ENCODE data around the gene CD72. TPM values are rescaled to one million over a fixed set of nuclear protein-coding genes. Genes with fewer than 3 reads are reported as not detected.
A peak's percentile ranks its signal among the peaks of the same experiment; 100 is the strongest.

Gene CD72
- total RNA-seq, 1 donor from 2014 or later, result 4.9 TPM

DNA sequence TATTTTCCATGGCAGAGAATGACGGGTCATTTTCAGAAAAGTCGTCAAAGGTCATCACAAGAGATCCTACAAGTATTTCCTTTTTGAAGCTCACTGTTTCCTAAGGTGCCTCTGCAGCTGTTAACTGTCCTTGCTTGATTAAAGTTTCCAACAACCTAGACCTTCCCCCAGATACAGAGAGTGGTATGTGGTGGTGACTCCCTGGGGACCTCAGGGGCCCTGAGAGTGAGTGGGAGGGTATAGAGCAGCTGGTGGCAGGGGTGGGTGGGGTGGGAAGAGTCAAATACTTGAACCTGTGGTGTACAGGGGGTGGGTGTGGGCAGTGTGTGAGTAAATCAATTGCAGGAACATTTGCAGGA, 1.6 kb upstream of the CD72 start:
- Mint-ChIP-seq H3K9me3 (ENCODE audit: unreplicated experiment) (peaks cover 4% of the 10 kb centered on the region), H3K4me3 (ENCODE audit: unreplicated experiment) (no peak overlapping the region), H3K27me3 (ENCODE audit: unreplicated experiment) (peaks cover 17% of the 10 kb centered on the region), H3K4me1 (ENCODE audit: low read depth, unreplicated experiment) (peaks cover 6% of the 10 kb centered on the region), H3K36me3 (ENCODE audit: unreplicated experiment) (peaks cover 8% of the 10 kb centered on the region), H3K27ac (ENCODE audit: unreplicated experiment) (peak overlapping the region; percentile 12)
- DNase-seq, result no peak
- TF ChIP-seq, protein P1, sequence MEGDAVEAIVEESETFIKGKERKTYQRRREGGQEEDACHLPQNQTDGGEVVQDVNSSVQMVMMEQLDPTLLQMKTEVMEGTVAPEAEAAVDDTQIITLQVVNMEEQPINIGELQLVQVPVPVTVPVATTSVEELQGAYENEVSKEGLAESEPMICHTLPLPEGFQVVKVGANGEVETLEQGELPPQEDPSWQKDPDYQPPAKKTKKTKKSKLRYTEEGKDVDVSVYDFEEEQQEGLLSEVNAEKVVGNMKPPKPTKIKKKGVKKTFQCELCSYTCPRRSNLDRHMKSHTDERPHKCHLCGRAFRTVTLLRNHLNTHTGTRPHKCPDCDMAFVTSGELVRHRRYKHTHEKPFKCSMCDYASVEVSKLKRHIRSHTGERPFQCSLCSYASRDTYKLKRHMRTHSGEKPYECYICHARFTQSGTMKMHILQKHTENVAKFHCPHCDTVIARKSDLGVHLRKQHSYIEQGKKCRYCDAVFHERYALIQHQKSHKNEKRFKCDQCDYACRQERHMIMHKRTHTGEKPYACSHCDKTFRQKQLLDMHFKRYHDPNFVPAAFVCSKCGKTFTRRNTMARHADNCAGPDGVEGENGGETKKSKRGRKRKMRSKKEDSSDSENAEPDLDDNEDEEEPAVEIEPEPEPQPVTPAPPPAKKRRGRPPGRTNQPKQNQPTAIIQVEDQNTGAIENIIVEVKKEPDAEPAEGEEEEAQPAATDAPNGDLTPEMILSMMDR (IDR thresholded peaks at IDR 0.05; ENCODE audit: partially characterized antibody, unreplicated experiment), result no peak

DNA sequence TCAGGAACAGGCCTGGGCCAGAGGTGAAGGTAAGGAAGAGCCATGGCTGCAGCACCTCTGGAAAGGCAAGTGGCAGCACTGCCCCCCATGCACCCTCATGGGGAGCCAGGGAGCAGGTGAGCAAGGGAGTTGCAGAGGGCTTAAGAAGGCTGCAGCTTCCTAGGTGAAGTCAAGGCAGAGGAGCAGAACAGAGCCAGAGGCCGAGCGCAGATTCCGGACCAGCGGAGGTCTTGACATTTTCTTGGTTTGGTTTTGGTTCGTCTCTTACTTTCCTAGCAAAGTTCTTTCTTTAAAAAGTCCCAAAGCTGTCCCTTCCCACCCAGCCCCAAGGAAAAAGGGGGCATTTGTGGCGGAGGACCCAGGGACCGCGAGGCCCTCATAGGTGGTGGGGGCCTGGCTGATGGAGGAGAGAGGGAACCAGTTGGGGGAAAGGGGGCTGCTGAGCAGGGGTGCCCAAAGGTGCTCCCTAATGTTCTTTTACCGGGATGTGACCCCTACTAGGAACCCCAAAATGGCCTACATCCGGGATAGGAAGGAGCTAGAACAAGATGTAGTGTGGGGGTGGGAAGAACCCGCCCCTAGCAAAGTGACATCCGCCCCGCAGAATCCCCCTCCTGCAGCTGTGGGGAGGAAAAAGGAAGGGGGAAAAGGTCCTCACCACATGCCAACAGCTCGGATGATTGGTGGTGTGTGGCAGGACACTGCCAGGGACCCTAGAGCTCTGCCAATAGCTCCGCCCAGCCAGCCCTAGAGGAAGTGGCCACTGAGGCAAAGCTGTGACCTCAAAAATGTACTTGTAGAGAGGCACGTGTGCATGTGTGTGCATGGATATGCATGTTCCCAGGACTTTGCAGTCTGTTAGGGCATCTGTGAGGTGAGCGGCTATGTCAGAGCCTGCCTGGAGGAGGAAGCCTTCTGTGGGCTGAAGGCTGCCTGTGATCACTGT, 914 bp upstream of the CD72 start:
- Mint-ChIP-seq H3K4me1 (ENCODE audit: low read depth, unreplicated experiment) (peaks cover 6% of the 10 kb centered on the region), H3K27me3 (ENCODE audit: unreplicated experiment) (peaks cover 20% of the 10 kb centered on the region), H3K36me3 (ENCODE audit: unreplicated experiment) (peaks cover 8% of the 10 kb centered on the region)

DNA sequence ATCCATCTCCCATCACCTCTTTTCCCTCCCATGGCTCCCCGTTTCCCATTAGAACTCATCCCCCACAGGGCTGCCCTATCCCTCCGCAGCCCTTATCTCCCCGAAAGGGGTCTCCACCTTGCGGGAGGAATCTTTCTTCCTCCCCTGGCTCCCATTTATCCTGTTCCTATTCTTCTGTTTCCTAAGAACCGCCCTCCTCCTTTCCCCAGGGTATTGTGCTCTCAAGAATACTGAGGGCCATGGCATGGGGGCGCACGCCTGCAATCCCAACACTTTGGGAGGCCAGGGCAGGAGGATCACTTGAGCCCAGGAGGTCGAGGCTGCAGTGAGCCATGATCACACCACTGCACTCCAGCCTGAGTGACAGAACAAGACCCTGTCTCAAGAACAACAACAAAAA, 665 bp downstream of the CD72 start:
- Mint-ChIP-seq H3K4me3 (ENCODE audit: unreplicated experiment) (peak overlapping the region; percentile 83), H3K36me3 (ENCODE audit: unreplicated experiment) (peaks cover 8% of the 10 kb centered on the region), H3K4me1 (ENCODE audit: low read depth, unreplicated experiment) (peaks cover 6% of the 10 kb centered on the region), H3K27ac (ENCODE audit: unreplicated experiment) (no peak overlapping the region), H3K27me3 (ENCODE audit: unreplicated experiment) (peaks cover 23% of the 10 kb centered on the region), H3K9me3 (ENCODE audit: unreplicated experiment) (peaks cover 4% of the 10 kb centered on the region)
- TF ChIP-seq, protein P1 (IDR thresholded peaks at IDR 0.05; ENCODE audit: partially characterized antibody, unreplicated experiment), result no peak
- DNase-seq, result no peak

More for the DNA sequence above, 914 bp upstream of the CD72 start:
- Mint-ChIP-seq H3K27ac (ENCODE audit: unreplicated experiment) (no peak overlapping the region), H3K4me3 (ENCODE audit: unreplicated experiment) (no peak overlapping the region), H3K9me3 (ENCODE audit: unreplicated experiment) (peaks cover 4% of the 10 kb centered on the region)
- TF ChIP-seq, protein P1 (IDR thresholded peaks at IDR 0.05; ENCODE audit: partially characterized antibody, unreplicated experiment), result no peak
- DNase-seq, result no peak

DNA sequence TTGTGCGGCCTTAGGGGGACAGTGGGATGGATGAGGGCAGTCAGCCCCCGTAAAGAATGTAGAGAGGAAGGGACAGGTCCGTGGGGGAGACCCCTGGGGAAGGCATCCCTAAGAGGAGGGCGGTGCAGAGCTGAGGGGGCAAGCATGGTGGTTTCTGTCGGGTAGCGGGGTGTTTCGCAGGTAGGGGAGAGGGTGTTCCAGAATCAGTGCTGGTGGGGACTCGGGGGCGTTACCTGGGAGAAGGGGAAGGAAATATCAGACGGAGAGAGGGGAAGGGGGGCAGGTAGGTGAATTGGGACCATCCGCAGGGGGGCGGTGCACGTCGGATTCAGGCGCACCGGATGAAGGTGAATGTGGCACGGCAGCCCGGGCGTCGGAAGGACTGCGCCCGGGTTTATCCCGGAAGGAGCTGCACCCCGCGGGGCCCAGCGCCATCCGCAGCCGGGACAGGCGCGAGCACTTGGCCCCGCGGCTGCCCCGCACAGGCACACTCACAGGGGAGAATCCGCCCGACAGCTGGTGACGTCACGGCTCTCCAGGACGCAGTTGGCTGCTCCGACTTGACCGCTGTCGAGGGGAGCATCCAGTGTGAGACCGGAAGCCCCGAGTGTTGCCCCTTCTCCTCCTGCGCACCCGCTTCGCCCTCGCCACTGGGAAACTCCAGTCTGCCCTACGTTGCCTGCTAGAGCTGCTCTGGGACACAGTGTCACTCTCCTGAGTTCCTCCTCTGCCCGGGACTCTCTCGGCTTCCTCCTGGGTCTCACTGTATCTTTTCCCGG, 1.3 kb downstream of the CD72 start:
- H3K36me3 Mint-ChIP-seq (ENCODE audit: unreplicated experiment), result peaks cover 8% of the 10 kb centered on the region
- H3K27me3 Mint-ChIP-seq (ENCODE audit: unreplicated experiment), result peaks cover 23% of the 10 kb centered on the region
- TF ChIP-seq, protein P1 (IDR thresholded peaks at IDR 0.05; ENCODE audit: partially characterized antibody, unreplicated experiment), result no peak
- DNase-seq, result peak; percentile 70
- peaks cover 6% of the 10 kb centered on the region for H3K4me1 Mint-ChIP-seq (ENCODE audit: low read depth, unreplicated experiment)
- peaks cover 4% of the 10 kb centered on the region for H3K9me3 Mint-ChIP-seq (ENCODE audit: unreplicated experiment)
- H3K4me3 Mint-ChIP-seq (ENCODE audit: unreplicated experiment), result peak overlapping the region; percentile 83
- no peak overlapping the region for H3K27ac Mint-ChIP-seq (ENCODE audit: unreplicated experiment)
